GM12878 (cell line): Measurements from ENCODE around the gene RPL3. TPM values are rescaled to one million over a fixed set of nuclear protein-coding genes. Genes with fewer than 3 reads are reported as not detected.

Experiments used
- ATAC-seq: fragments of 200-7000 bp; cut with Tn5 transposase; 3 replicates; pipeline ENCODE4 v1.9.1; 2020; ENCODE audit warnings: mild to moderate bottlenecking, moderate library complexity
- BruUV-seq: library from RNA; stranded (reverse); fragments of 400-500 nt; replicated peaks from 2 replicates; lab custom pipeline; 2021; lab: Mats Ljungman, UMichigan
- CTCF ChIA-PET: fragments of 300-600 bp; sonication (Branson Sonifier 250); formaldehyde crosslinking; extraction: SDS; loops from one replicate; lab custom pipeline; 2021; ENCODE audit warnings: inconsistent platforms; lab: Yijun Ruan, JAX
- POLR2A ChIA-PET: fragments of 350-600 bp; formaldehyde crosslinking; extraction: SDS; loops from one replicate; lab custom pipeline; 2021; ENCODE audit warnings: inconsistent platforms; lab: Charles Lee
- RAD21 ChIA-PET: fragments of 300-600 bp; sonication (Branson Sonifier 250); formaldehyde crosslinking; loops from one replicate; lab custom pipeline; 2023; ENCODE audit warnings: antibody characterized with exemption; ENCODE audit not compliant: unreplicated experiment; lab: Charles Lee
- SMC1A ChIA-PET: fragments of 300-600 bp; sonication (Branson Sonifier 250); formaldehyde crosslinking; loops from one replicate; lab custom pipeline; 2023; ENCODE audit not compliant: unreplicated experiment, uncharacterized antibody; lab: Charles Lee
- DNase-seq: peaks from one replicate; pipeline ENCODE4 v3.0.0-alpha.2; 2011; ENCODE audit warnings: low read depth, low spot score
- FAIRE-seq: peaks from 3 replicates; lab custom pipeline; 2011; peaks lifted over from hg19 to GRCh38; lab: Jason Lieb, UNC
- H2AFZ ChIP-seq: 2 replicates; pipeline ENCODE4 v1.6.0; 2011; ENCODE audit warnings: low read depth, low read length, control low read depth; ENCODE audit not compliant: control insufficient read depth
- H3K27ac ChIP-seq: 2 replicates; pipeline ENCODE4 v1.5.1; 2011; ENCODE audit warnings: control low read depth; ENCODE audit not compliant: control insufficient read depth, insufficient read depth
- H3K27me3 ChIP-seq, 2 experiments: replicated peaks in 1 of 2; 2 replicates each; pipeline versions ENCODE4 v1.6.0 to v1.6.1; 2011; ENCODE audit warnings: low read length in 1 of 2; ENCODE audit not compliant: control insufficient read depth in 2 of 2, insufficient read depth in 2 of 2
- H3K36me3 ChIP-seq, 2 experiments: 2 replicates each; pipeline ENCODE4 v1.5.1; 2011; ENCODE audit warnings: low read length in 1 of 2; ENCODE audit not compliant: control insufficient read depth in 2 of 2, insufficient read depth in 2 of 2
- H3K4me1 ChIP-seq: 2 replicates; pipeline ENCODE4 v1.6.1; 2011; ENCODE audit warnings: mild to moderate bottlenecking, low read length, moderate library complexity, mixed read lengths; ENCODE audit not compliant: control insufficient read depth, insufficient read depth
- H3K4me2 ChIP-seq: 2 replicates; pipeline ENCODE4 v1.6.0; 2011; ENCODE audit warnings: control low read depth; ENCODE audit not compliant: control insufficient read depth, insufficient read depth
- H3K4me3 ChIP-seq: fragments of 200-600 bp; sonication (generic); 2 replicates; pipeline ENCODE4 v1.5.1; 2016
- H3K79me2 ChIP-seq: 2 replicates; pipeline ENCODE4 v1.6.0; 2011; ENCODE audit warnings: low read length; ENCODE audit not compliant: control insufficient read depth, insufficient read depth
- H3K9ac ChIP-seq: 2 replicates; pipeline ENCODE4 v1.8.0; 2011; ENCODE audit warnings: low read length, control low read depth, mixed read lengths; ENCODE audit not compliant: control insufficient read depth, insufficient read depth
- H3K9me3 ChIP-seq: replicated peaks from 3 replicates; pipeline ENCODE4 v1.5.1; 2011; ENCODE audit warnings: mild to moderate bottlenecking, low read length; ENCODE audit not compliant: control insufficient read depth, insufficient read depth
- H4K20me1 ChIP-seq: 2 replicates; pipeline ENCODE4 v1.6.0; 2011; ENCODE audit not compliant: control insufficient read depth, insufficient read depth
- BMI1 ChIP-seq: fragments of 450-650 bp; IDR thresholded peaks from 2 replicates; pipeline ENCODE4 v1.6.1; 2016; ENCODE audit warnings: mild to moderate bottlenecking, moderate library complexity, borderline replicate concordance
- CHD2 ChIP-seq: IDR thresholded peaks from 2 replicates; pipeline ENCODE4 v1.6.1; 2011; ENCODE audit warnings: low read depth, low read length, improper control_type of control experiment, borderline replicate concordance
- CREB1 ChIP-seq: IDR thresholded peaks from 2 replicates; pipeline ENCODE4 v1.6.1; 2012; ENCODE audit warnings: low read depth, mild to moderate bottlenecking, inconsistent platforms
- EZH2 ChIP-seq: IDR thresholded peaks from 2 replicates; pipeline ENCODE4 v1.6.1; 2012; ENCODE audit warnings: low read depth, mild to moderate bottlenecking, control low read depth, inconsistent platforms, low read length, borderline replicate concordance; ENCODE audit not compliant: control insufficient read depth
- IRF4 ChIP-seq: IDR thresholded peaks from 2 replicates; pipeline ENCODE4 v1.6.1; 2011; ENCODE audit warnings: low read depth, low read length
- RAD21 ChIP-seq: IDR thresholded peaks from 2 replicates; pipeline ENCODE4 v1.6.1; 2011; ENCODE audit warnings: mild to moderate bottlenecking, low read depth, low read length, moderate library complexity; ENCODE audit not compliant: insufficient read depth
- RBBP5 ChIP-seq: fragments of 200-600 bp; sonication (generic); conservative IDR thresholded peaks from 2 replicates; pipeline ENCODE4 v1.6.1; 2016
- REST ChIP-seq: IDR thresholded peaks from 2 replicates; pipeline ENCODE4 v1.6.1; 2012; ENCODE audit warnings: mild to moderate bottlenecking, low read depth, low read length
- SIX5 ChIP-seq: IDR thresholded peaks from 2 replicates; pipeline ENCODE4 v1.6.1; 2011; ENCODE audit warnings: mild to moderate bottlenecking, low read depth, low read length, moderate library complexity; ENCODE audit not compliant: severe bottlenecking
- WRNIP1 ChIP-seq: IDR thresholded peaks from 2 replicates; pipeline ENCODE4 v1.6.1; 2011; ENCODE audit warnings: low read depth, low read length, improper control_type of control experiment, borderline replicate concordance
- YY1 ChIP-seq: IDR thresholded peaks from 2 replicates; pipeline ENCODE4 v1.6.1; 2011; ENCODE audit warnings: low read depth, mild to moderate bottlenecking, low read length
- ZNF207 ChIP-seq: fragments of 450-650 bp; IDR thresholded peaks from 2 replicates; pipeline ENCODE4 v1.6.1; 2014; ENCODE audit warnings: antibody characterized with exemption, mild to moderate bottlenecking, borderline replicate concordance
- ZNF592 ChIP-seq: fragments of 450-650 bp; IDR thresholded peaks from 2 replicates; pipeline ENCODE4 v1.6.1; 2017; ENCODE audit warnings: mild to moderate bottlenecking, moderate library complexity
- WGBS: methylation state at CpG from one replicate; pipeline ENCODE4 v1.1.6; 2016; ENCODE audit warnings: low lambda C conversion rate; ENCODE audit not compliant: insufficient replicate concordance, insufficient coverage; ENCODE audit errors: missing lambda C conversion rate; 5-methylcytosine and 5-hydroxymethylcytosine counted together
- in situ Hi-C: fragments of 300-500 bp; cut with MboI; formaldehyde crosslinking; loops from 9 replicates; pipeline ENCODE4 v1.14.3; 2018; ENCODE audit warnings: mixed read lengths
- intact Hi-C: fragments of 100-400 bp; cut with micrococcal nuclease; formaldehyde crosslinking; loops from one replicate; pipeline ENCODE4 v1.14.2; 2022; ENCODE audit not compliant: unreplicated experiment
- polyA plus RNA-seq, 11 experiments: library from polyadenylated mRNA; depleted of rRNA in 4 of 11; unstranded in 6 of 11; stranded (reverse) in 5 of 11; fragments of >200 nt; fragmentation: Nextera tagmentation in 4 of 11; fragmentation: Illumina TruSeq in 1 of 11; extraction: Ambion mirVana in 4 of 11; extraction: Trizol in 1 of 11; gene quantifications; 1 replicate in 1 of 11; 2 replicates in 10 of 11; pipeline versions ENCODE4 v1.2.1 to v1.2.3, GENCODE V29; 2011 to 2016; ENCODE audit warnings: inconsistent platforms in 2 of 11, missing spikeins in 2 of 11, low read depth in 1 of 11
- total RNA-seq, 4 experiments: library from RNA; depleted of rRNA in 3 of 4; stranded (reverse); fragments of >200 nt in 3 of 4; fragmentation: Illumina TruSeq in 1 of 4; extraction: Trizol in 1 of 4; gene quantifications; 2 replicates each; pipeline versions ENCODE4 v1.2.1 to v1.2.3, GENCODE V29; 2013 to 2021
- TF ChIP-seq, protein P1 (sequence below): fragments of 450-650 bp; IDR thresholded peaks from 2 replicates; pipeline ENCODE4 v1.6.1; 2017; ENCODE audit warnings: low read depth, mild to moderate bottlenecking, moderate library complexity

RPL3 gene
- total and polyA plus RNA-seq, 10 of the 15 experiments (the other 5 are each of a cell fraction or from before 2014, with no cell fraction given): 1,534 to 6,791 (median 3,992) TPM

- TF ChIP-seq RAD21: no peak
- no peak for TF ChIP-seq IRF4
Observed at GRCh38 chr22:39279170-39279850, 40.1 kb downstream of the RPL3 start (continued).

GRCh38 chr22:39278040-39278439 is 41.4 kb downstream of the RPL3 start:
- ChIA-PET POLR2A (no interaction called here), SMC1A (no interaction called here), CTCF (no interaction called here), RAD21 (no interaction called here)
- Histone ChIP-seq H4K20me1 (no peaks in the 10 kb centered on the region), H3K9ac (no peak overlapping the region), H3K27ac (no peak overlapping the region), H3K9me3 (no peaks in the 10 kb centered on the region; the same call in 2 of the 3 replicates), H3K4me2 (no peak overlapping the region), H3K4me3 (no peak overlapping the region), H2AFZ (no peak overlapping the region), H3K4me1 (peaks cover 4% of the 10 kb centered on the region; the same call in 1 of the 2 replicates), H3K79me2 (no peaks in the 10 kb centered on the region), H3K36me3 (no peaks in the 10 kb centered on the region), H3K27me3 (no peaks in the 10 kb centered on the region; a peak in 1 of 4 replicates)
- in situ Hi-C loops (no loop called here), intact Hi-C loops (no loop called here)
- DNase-seq (no peak), FAIRE-seq (no peak), ATAC-seq (no peak)
- 79% methylated on average over 13 of the region's 13 CpGs for WGBS
- no TSS peak for BruUV-seq
- TF ChIP-seq RBBP5 (no peak), ZNF207 (no peak), BMI1 (no peak), SIX5 (no peak), REST (no peak), WRNIP1 (no peak), EZH2 (no peak), CREB1 (no peak), CHD2 (no peak), ZNF592 (no peak), YY1 (no peak)
- TF ChIP-seq, protein P1, sequence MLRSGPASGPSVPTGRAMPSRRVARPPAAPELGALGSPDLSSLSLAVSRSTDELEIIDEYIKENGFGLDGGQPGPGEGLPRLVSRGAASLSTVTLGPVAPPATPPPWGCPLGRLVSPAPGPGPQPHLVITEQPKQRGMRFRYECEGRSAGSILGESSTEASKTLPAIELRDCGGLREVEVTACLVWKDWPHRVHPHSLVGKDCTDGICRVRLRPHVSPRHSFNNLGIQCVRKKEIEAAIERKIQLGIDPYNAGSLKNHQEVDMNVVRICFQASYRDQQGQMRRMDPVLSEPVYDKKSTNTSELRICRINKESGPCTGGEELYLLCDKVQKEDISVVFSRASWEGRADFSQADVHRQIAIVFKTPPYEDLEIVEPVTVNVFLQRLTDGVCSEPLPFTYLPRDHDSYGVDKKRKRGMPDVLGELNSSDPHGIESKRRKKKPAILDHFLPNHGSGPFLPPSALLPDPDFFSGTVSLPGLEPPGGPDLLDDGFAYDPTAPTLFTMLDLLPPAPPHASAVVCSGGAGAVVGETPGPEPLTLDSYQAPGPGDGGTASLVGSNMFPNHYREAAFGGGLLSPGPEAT: no peak
